Effector CD4-positive, alpha-beta T cell (primary cell): Measurements from ENCODE around the gene ITGA3.

Source experiments
- DNase-seq: peaks from one replicate; pipeline ENCODE4 v3.0.0-alpha.2; 2020
- total RNA-seq: gene quantifications from one replicate; lab custom pipeline; 2026; lab: John Stamatoyannopoulos, UW

Gene ITGA3
- 15.0 reads per million, percentile 40 among the genes with 10 or more reads in this experiment for total RNA-seq

- DNase-seq = peak; percentile 42
Measured at GRCh38 chr17:50055426-50056216, at the start of gene ITGA3. TSS of gene ITGA3 (plus strand) at chr17:50056110. CDS start at chr17:50056440, 330 bp downstream.

- DNase-seq = no peak
Measured at GRCh38 chr17:50009282-50009681, 46.6 kb upstream of the ITGA3 start.

- no peak for DNase-seq
Measured at GRCh38 chr17:50013079-50013478, 42.8 kb upstream of the ITGA3 start.

DNA sequence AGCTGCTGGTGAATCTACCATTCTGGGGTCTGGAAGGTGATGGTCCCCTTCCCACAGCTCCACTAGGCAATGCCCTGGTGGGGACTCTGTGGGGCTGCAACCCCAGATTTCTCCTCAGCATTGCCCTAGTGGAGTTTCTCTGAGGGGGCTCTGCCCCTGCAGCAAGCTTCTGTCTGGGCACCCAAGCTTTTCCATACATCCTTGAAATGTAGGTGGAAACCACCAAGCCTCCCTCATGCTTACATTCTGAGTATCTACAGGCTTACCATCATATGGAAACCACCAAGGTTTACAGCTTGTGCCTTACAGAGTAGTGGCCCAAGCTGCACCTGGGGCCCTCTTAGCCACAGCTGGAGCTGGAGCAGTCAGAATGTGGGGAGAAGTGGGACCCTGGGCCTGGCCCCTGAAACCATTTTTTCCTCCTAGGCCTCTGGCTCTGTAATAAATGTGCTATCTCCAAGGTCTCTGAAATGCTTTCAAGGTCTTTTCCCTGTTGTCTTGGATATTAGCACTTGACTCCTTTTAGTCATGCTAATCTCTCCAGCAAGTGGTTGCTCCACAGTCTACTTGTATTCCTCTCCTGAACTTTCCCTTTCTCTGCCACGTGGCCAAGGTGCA, 41.3 kb upstream of the ITGA3 start:
- no peak for DNase-seq

GRCh38 chr17:50015146-50015545, 40.8 kb upstream of the ITGA3 start:
- DNase-seq = no peak

- no peak for DNase-seq
Measured at GRCh38 chr17:50018909-50019308, 37.0 kb upstream of the ITGA3 start.

GRCh38 chr17:50020841-50021599, 34.9 kb upstream of the ITGA3 start:
- no peak for DNase-seq

DNA sequence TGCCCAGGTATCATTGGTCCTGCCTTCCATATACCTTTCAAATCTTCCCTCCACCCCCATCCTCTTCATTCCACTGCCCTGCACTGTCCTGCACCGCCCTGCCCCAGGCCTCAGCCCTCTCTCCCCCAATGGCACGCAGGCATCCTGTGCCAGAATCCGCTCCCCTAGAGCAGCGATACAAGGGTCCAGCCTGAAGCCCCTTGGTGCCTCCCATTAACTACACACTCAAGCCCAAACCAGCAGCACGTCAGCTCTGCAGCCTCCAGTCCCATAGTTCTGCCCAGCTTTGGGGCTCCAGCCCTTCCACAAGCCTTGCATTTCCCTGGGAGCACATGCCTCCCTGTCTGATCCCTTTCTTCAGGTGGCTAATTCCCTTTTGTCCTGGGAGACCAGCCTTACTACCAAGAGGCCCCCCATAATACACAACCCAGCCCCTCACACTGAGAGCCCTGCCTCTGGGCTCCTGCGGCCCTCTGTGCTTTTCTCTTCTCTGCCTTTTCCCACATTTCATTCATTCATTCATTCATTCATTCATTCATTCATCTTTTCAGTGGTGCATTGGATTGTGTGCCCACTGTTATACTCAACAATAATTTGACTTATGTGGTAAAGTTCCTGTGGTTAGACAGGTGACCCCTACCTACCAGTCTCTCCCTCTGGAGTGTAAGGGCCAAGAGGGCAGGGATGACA, 34.1 kb upstream of the ITGA3 start:
- DNase-seq = no peak

- no peak for DNase-seq
Measured at GRCh38 chr17:50022463-50023130, 33.3 kb upstream of the ITGA3 start.

- no peak for DNase-seq
Measured at GRCh38 chr17:50023520-50023919, 32.4 kb upstream of the ITGA3 start.

DNA sequence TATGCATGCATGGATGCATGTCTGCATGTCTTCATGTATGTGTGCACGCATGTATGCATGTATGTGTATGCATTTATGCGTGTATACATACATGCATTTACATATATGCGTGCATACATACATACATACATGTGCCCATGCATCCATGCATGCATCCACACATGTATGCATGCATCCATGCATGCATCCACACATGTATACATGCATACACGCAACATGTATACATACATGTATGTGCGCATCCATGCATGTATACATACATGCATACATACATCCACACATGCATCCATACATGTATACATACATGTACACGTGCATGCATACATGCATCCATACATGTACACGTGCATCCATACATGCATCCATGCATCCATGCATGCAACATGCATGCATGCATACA, 31.1 kb upstream of the ITGA3 start:
- DNase-seq = no peak

DNA sequence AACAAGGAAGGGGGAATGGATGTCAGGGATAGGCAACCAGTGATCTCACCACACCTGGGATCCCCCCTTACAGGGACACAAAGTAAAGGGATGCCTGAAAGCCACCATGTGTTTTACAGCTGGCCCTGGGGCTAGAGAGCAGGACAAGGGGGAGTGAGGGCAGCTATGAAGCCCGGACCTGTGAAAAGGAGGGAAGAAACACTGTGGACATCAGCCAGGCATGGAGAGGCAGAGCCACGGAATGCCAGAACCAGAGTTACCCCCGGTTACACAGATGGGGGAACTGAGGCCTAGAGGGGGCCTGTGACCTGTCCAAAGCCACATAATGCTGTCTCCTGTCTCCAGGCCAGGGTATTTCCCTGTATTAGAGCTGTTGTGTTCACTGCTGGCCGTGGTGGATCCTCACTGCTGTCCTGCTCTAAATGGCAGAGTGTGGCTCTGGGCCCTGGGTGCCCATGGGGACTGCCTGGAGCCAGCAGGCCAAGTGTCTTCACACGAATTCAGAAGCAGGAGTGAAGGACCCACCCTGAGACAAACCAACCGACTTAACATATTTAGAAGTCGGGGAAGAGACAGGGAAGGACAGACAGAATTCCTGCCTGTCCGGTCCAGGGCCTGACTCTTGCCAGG, 29.7 kb upstream of the ITGA3 start:
- no peak for DNase-seq

GRCh38 chr17:50026837-50027171, 29.1 kb upstream of the ITGA3 start:
- peak; percentile 72 for DNase-seq

DNA sequence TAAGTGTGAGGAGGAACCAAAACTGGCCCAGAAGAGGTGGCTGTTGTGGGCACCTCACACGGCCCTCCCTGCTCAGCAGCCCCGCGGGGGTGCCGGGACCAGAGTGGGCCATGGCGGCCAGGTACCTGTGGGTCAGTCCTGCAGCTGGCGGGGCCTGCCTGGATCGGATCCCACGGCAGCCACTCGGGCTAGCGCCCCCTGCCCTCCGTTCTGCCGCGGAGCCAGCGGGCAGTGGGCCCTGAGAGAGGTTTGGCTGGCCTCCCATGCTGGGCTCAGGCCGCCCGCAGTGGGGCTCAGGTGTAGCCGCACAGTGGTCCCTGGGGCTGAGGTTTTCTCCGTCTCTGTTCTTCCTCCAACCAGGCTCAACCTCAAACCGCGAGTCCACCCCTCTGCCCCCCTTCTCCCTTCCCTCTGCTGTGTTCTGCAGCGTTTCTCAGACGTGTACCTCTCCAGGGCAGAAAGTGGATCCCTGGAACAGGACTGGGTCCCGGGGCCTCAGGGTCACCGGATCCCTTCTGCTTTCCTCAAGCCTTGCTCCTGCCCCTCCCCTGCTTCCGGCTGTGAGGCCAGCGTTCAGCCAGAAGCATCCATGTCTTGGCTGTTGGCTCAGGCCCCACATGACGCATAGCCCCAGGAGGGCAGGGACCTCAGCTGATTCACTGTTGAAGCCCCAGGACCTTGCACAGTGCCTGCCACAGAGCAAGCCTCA, 28.6 kb upstream of the ITGA3 start:
- no peak for DNase-seq

DNA sequence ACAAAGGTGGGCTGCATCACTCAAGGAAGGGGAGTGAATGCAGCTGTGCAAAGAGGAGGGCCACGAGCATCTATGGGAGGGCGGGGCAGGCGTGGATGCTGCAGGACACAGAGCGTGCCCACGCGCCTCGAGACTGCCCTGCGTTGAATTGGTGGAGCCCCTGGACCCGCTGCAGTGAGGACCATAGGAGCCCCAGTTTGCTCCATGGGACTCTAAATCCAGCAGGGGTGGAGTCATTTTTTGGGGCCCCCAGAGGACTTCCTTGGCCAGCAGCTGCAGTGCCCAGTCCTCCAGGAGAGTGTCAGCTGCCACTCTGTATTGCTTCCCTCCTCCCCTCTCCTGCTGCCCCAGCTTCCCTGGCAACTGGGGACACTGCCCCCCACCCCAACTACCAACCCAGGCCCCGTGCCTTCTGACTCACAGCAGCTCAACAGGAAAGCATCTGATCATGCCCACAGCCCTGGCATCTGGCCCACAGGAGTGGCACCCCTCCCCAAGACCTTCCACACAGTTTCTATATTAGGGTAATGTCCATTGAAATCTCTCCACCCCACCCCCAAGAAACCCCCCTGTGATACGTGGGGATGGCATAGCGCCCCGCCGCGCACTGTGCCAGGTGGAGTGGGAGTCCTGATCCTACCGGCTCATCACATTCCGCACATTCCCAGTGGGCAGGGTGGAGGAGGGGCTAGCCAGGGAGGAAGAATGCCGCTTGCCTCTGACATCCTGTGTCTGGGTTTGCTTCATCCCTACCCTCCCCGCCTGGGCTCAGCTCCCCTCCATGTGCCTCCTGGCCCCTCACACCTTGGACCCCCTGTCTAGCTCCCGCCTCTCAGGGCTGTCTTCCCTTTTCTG, 27.8 kb upstream of the ITGA3 start:
- no peak for DNase-seq

GRCh38 chr17:50028736-50029120, 27.2 kb upstream of the ITGA3 start:
- no peak for DNase-seq

DNA sequence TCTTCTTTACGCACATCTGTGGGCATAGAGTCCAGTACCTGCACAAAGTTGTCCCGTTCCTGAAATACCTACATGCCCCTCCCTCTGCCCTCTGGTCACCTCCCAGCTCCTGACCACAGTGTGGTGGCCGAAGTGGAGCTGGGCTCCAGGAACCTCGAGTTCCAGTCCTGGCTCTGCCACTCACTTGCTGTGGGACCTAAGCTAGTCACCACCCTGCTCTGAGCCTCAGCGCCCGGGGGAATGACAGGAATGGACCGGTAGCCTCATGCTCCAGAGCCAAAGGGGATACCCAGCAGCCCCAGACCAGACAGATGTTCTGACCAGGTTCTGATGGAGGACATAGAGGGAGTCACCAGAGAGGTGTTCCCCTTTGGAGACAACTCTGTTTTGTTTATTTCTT, 26.7 kb upstream of the ITGA3 start:
- no peak for DNase-seq

DNA sequence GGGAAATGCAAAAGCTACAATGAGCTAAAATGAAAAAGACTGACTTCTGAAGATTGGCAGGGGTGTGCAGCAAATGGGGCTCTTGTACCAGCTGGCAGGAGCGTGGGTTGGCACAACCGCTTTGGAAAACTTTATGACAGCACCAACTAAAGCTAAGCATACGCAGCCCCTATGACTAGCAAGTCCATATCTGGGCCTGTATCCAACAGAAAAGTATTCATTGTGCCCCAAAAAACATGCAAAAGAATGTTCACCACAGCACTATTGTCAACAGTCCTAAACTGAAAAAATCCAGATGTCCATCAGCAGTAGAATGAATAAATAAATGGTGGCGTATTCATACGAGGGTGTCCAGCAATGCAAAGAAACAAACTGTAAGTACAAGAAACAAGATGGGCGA, 22.6 kb upstream of the ITGA3 start:
- no peak for DNase-seq

DNA sequence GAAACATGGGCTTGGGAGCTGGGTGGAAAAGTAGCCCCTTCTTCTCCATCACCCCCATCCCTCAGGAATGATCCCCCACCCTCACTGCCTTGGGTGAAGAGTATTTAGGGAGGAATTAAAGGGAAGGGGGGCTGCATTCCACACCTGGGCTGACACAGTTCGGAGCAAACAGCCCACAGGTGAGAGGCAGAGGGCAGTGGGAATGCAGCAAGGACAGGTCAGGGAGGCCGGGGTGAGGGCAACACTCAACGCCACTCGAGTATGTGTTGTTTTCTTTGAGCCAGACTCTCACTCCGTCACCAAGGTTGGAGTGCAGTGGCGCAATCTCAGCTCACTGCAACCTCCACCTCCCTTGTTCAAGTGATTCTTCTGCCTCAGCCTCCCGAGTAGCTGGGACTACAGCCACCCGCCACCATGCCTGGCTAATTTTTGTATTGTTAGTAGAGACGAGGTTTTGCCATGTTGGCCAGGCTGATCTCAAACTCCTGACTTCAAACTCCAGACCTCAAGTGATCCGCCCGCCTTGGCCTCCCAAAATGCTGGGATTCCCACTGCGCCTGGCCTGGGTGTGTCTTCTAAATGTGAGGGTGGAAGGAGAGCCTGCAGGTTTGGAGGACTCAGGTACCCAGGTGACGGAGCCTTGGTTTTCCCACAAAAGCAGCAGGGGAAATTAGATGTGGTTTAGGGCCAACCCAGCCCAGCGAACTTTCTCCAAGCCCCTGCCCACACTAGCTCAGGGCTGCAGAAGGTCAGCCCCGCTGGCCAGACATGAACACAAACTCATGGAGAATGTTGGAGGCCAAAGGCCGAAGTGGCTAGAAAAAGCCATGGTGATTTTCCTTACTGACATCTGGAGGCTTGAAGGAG, 21.2 kb upstream of the ITGA3 start:
- DNase-seq = no peak
